GM21717 (cell line): ENCODE measurements around the gene C4BPA.

ENCODE experiments used
- ATAC-seq: cut with Tn5 transposase; IDR thresholded peaks from one replicate; pipeline ENCODE4 v1.9.1; 2021; ENCODE audit warnings: mild to moderate bottlenecking, moderate library complexity; ENCODE audit not compliant: unreplicated experiment

Gene C4BPA

DNA sequence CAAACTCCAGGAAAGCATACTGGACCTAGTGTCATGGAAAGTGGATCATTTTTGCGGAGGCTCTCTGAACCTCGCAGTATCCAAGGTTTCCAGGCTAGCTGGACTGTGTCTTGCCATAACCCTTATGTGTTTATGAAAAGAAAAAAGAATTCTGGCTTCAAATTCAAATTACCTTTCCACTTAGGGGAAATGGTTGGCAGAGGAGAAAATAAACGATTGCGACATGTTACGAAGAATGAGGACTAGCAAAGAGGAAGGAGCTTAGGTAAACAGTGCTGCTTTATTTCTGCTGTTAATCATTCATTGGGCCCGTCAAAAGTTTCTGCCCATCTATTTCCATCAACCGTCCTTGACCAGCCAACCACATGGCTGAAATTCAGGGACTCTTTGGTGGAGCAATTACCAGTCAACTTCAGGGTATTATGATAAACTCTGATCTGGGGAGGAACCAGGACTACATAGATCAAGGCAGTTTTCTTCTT, at the start of gene C4BPA:
Gene C4BPA, plus strand, starts transcription at position 342 of the 482 bp plus-strand sequence. CDS start 8,793 bp downstream, outside the sequence.
- ATAC-seq = no peak

DNA sequence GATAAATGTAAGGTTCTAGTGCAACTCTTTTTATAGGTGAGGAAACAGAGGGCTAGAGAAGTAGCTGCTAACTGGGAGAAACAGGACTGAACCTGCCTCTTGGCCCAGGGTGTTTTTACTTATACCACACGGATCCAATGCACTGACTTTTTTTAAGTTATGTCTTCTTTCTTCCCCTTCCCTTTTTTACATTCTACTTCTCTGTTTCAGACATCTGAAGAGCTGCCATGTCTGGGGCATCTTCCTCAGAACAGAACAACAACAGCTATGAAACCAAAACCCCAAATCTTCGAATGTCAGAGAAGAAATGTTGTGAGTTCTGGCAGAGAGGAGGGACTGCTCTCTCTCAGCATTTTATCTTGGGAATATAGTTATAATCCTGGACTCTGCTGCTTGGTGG, 49.5 kb upstream of the C4BPA start:
- no peak for ATAC-seq

DNA sequence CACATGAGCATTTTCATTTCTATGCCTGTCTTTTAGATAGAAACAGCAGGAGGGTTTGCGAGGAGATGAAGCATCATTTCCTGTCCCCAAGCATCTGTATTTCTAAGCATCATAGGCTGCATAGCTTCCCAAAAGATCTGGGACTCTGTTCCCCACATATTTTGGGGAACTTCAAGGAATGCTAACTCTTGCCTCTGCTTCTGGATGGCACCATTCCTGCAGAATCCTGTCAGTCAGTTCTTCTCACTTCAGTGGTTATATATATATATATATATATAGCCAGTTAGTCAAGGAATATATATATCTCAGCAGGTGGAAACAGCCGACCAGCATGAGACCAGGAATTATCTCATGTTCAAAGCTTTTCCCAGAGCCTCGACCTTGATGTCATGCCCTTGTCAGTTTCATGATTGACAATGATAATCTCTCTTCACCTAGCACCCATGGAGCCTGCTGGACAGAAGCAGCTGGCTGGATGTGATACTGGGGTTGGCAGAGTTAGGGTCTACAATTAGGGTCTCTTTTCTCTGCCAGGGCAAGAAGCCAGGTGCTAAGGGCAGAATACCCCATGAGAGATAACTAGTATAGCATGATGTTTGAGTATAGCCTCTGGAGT, 48.5 kb upstream of the C4BPA start:
- ATAC-seq = no peak

GRCh38 chr1:207056673-207057072, 47.4 kb upstream of the C4BPA start:
- ATAC-seq = no peak

DNA sequence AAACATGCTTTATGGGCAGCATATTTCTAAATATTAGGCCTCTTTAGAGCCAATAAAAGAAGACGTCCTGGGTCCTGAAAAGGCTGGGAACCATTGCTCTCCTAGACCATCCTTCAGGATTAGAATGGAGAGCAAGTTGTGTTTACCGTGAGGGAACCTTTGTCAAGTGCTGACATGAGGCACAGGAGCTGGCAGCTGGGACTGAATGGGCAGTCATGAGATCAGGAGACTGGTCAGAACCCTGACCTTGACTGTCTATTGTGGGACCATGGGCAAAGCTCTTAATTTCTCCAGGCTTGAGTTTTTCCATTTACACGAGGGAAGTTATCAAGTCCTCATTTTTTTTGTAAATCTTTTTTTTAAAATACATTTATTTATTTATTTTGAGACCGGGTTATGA, 45.8 kb upstream of the C4BPA start:
- ATAC-seq = no peak

- no peak for ATAC-seq
Measured at GRCh38 chr1:207058878-207059867, 44.9 kb upstream of the C4BPA start.

DNA sequence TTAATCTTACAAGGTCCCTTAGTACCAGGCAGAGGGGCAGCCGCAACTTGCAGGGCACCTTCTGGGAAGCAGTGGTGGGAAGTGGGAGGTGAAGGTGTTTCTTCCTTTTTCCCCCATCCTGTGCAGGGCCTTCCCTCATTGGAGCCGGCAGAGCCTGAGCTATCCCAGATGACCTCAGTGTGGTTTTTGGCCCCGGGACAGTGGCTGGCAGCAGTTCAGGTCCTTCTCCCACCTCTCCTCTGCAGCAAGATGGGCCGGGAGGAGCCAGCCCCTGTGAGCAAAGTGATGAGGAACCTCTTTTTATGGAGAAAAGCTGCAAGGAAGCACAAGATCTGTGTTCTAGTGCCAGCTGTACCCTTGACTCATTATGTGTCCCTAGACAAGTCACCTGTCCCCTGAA, 44.2 kb upstream of the C4BPA start:
- ATAC-seq = no peak

GRCh38 chr1:207060596-207060995, 43.4 kb upstream of the C4BPA start:
- no peak for ATAC-seq

GRCh38 chr1:207062058-207062457, 42.0 kb upstream of the C4BPA start:
- ATAC-seq = no peak

DNA sequence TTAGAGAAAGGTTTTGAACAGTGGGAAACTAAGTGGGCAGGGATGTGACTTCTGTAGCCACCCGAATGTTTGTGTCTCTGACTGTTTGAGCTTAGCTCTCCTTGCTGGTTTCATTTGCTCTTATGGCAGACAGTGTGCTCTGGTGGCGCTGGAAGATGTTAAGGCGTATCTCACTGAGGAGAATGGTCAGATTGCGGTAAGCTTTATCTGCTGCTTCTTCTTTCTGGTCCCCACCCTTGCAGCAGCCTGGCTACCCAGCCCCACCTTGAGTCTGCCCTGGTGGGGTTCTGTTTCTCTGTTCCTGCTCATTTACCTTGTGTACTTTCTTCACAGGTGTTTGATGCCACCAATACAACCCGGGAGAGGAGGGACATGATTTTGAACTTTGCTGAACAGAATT, 41.0 kb upstream of the C4BPA start:
- ATAC-seq = no peak

- ATAC-seq = no peak
Measured at GRCh38 chr1:207064561-207064960, 39.5 kb upstream of the C4BPA start.

- no peak for ATAC-seq
Measured at GRCh38 chr1:207067185-207067584, 36.8 kb upstream of the C4BPA start.

DNA sequence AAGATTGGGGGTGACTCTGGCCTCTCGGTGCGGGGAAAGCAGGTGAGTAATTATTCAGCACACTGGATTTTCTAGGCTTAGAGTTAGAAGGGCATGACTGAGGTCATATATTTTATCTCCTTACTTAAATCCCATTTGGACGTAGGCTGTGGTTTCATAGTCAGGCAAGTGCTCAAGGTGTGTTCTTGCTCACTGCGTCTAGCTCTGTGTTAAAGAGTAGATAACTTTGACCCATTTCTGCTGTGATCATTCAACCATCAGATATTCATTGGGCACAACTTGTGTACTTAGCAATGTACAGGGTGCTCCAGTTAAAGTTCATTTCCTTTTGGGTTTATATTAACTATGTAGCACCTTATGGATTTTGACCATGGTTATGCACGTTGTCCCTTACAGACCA, 36.4 kb upstream of the C4BPA start:
- no peak for ATAC-seq

GRCh38 chr1:207069061-207069460, 35.0 kb upstream of the C4BPA start:
- no peak for ATAC-seq

DNA sequence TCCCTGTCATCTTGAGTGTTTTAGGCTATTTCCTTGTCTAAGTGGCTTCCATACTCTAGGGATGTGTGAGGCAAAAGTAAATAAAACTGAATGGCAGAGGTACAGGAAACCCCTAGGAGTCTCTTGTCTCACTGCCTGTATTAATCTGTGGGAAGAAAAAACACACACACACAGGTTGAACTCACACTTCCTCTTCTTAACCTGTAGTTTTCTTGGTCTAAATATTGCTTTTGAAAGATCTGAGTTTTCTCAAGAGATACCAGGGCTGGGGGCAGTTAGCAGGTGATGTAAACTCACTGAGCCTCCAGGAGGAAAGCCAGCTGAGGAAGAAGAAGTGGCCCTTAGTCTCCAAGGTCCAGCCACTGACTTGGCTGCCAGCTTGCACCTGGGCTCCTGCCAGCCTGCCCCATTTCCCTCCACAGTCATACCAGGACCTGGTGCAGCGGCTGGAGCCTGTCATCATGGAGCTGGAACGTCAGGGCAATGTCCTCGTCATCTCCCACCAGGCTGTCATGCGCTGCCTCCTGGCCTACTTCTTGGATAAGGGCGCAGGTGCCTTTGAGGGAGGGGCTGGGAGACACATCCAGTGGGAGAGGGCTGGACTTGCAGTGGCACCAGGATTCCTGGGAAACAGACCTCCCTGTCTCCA, 34.1 kb upstream of the C4BPA start:
- no peak for ATAC-seq

DNA sequence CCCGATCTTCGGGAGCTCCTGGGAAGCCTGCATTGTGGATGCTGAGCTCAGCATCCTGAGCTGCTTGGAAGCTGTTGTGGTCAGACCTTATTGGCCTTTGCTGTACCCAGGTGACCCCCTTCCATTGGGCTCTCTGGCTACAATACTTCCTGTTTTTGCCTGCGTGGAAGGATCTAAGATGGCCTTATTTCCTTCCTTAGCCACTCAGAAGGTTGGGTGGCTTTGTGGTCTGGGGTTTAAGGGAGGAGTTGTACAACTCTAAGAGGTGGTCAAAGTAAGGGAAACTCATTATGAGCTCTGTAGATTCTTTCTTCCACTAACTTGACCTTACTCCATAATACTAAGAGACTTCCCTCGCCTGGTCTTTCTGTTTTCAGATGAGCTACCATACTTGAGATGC, 33.2 kb upstream of the C4BPA start:
- ATAC-seq = no peak

- ATAC-seq = no peak
Measured at GRCh38 chr1:207071426-207071825, 32.6 kb upstream of the C4BPA start.

GRCh38 chr1:207072233-207072632, 31.8 kb upstream of the C4BPA start:
- ATAC-seq = no peak

- ATAC-seq = no peak
Measured at GRCh38 chr1:207073906-207074820, 29.9 kb upstream of the C4BPA start.

- ATAC-seq = no peak
Measured at GRCh38 chr1:207076181-207076955, 27.7 kb upstream of the C4BPA start.
